Stomach (tissue), 9 donors: ENCODE measurements around the gene RBM7. TPM values are rescaled to one million over a fixed set of nuclear protein-coding genes. Genes with fewer than 3 reads are reported as not detected.

Source experiments
- DNase-seq, 2 donors: peaks; one replicate each; pipeline versions ENCODE4 v3.0.0 to v3.0.0-alpha.2; 2013 to 2019
- H3K27ac ChIP-seq, 5 donors: fragments of 200-600 bp in 4 of 5; sonication (generic) in 4 of 5; one replicate each; pipeline ENCODE4 v1.5.1; 2013 to 2019; ENCODE audit warnings: mild to moderate bottlenecking in 1 of 5, moderate library complexity in 1 of 5
- H3K27me3 ChIP-seq, 3 donors: fragments of 200-600 bp; sonication (generic); one replicate each; pipeline ENCODE4 v1.5.1; 2017 to 2019; ENCODE audit warnings: mixed run types in 1 of 3
- H3K36me3 ChIP-seq, 4 donors: fragments of 200-600 bp; sonication (generic); 1 replicate in 3 of 4; 2 replicates in 1 of 4; pipeline ENCODE4 v1.5.1; 2016 to 2019
- H3K4me1 ChIP-seq, 4 donors: fragments of 200-600 bp; sonication (generic); one replicate each; pipeline ENCODE4 v1.5.1; 2016 to 2019
- H3K4me3 ChIP-seq, 4 donors: fragments of 200-600 bp; sonication (generic) in 3 of 4; one replicate each; pipeline ENCODE4 v1.5.1; 2016 to 2019; ENCODE audit warnings: mild to moderate bottlenecking in 1 of 4
- H3K9me3 ChIP-seq, 4 donors: fragments of 200-600 bp; sonication (generic); one replicate each; pipeline ENCODE4 v1.5.1; 2016 to 2019
- EP300 ChIP-seq: sonication (generic); formaldehyde crosslinking; IDR thresholded peaks from one replicate; pipeline ENCODE4 v1.6.1; 2017; ENCODE audit warnings: antibody characterized with exemption
- POLR2A ChIP-seq, 4 donors: fragments of 450-650 bp; IDR thresholded peaks; one replicate each; pipeline ENCODE4 v1.6.1; 2016; ENCODE audit warnings: antibody characterized with exemption in 4 of 4, control low read depth in 2 of 4, mild to moderate bottlenecking in 1 of 4, moderate library complexity in 1 of 4
- POLR2AphosphoS5 ChIP-seq, 3 donors: sonication (generic); formaldehyde crosslinking; IDR thresholded peaks; one replicate each; pipeline ENCODE4 v1.6.1; 2016; ENCODE audit warnings: antibody characterized with exemption in 3 of 3
- WGBS, 5 donors: extraction: QIAGEN DNeasy Blood & Tissue Kit in 3 of 5; methylation state at CpG; one replicate each; pipeline versions ENCODE4 v1.1.5 to v1.1.7; 2013 to 2018; 5-methylcytosine and 5-hydroxymethylcytosine counted together
- intact Hi-C: fragments of 100-400 bp; cut with DNase I; formaldehyde crosslinking; loops from one replicate; pipeline ENCODE4 v1.15.1; 2023; ENCODE audit warnings: low total_unique reads
- polyA plus RNA-seq, 3 donors: library from polyadenylated mRNA; stranded (reverse); fragments of 200-250 nt; gene quantifications; one replicate each; pipeline ENCODE4 v1.2.3, GENCODE V29; 2013
- total RNA-seq, 5 donors: library from RNA; depleted of rRNA; stranded (reverse); fragments of >200 nt; gene quantifications; one replicate each; pipeline versions ENCODE4 v1.1.0 to v1.2.3, GENCODE V29; 2014 to 2016
- TF ChIP-seq, protein P1 (sequence below), 7 experiments: fragments of 450-650 bp in 4 of 7; fragments of 200-600 bp in 3 of 7; sonication (generic) in 3 of 7; IDR thresholded peaks; one replicate each; pipeline ENCODE4 v1.5.1; 2016 to 2019; ENCODE audit warnings: antibody characterized with exemption in 7 of 7, control low read depth in 2 of 7, mild to moderate bottlenecking in 1 of 7
- donor health status: healthy with polysubstance abuse.
- donor health status: Bipolar disorder and iron deficiency.
- donor health status: healthy.

Gene RBM7
- total and polyA plus RNA-seq, 8 donors = 4.8 to 41.5 (median 17.4) TPM

DNA sequence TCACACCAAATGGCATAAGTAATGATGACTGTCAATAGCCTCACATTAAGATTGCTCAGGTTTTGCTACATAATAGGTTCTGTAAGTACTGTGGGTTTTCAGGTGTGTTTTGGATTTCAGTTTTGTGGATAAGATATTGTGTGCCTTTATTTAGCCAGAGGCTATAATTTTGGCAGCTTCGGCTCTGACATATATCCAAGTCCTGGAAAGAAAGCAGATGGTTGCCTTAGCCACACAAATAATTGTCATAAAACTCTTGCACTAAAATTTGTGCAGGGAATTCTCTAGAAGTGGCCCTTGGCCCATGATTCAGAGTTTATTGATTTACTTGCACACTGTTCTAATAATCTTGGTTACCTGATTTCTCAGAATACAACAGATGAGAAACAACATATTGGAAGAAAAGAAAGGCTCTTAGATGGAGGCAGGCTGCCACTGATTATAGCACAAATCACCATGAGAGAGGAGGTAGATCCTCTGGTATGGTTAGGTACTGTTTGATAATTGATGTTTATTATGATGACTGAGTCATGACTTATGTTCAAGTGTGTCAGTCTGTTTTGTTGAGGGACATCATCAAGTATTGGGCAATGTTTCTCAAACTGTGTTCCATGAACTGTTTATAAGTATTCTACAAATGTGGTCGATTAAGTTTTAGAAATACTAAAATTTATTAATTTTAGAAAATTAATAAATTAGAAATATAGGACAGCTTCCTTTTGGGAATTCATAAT, 48.5 kb downstream of the RBM7 start:
- peaks cover 10 to 81% (median 71%) of the 10 kb centered on the region in 4 donors for H3K36me3 ChIP-seq
- no peak for DNase-seq
- no peaks in the 10 kb centered on the region for H3K27me3 ChIP-seq
- no peak overlapping the region for H3K4me3 ChIP-seq
- peaks cover 0 to 21% (median 2%) of the 10 kb centered on the region in 4 donors for H3K4me1 ChIP-seq
- no peak overlapping the region for H3K27ac ChIP-seq
- TF ChIP-seq POLR2A (IDR thresholded peaks at IDR 0.05) (no peak), EP300 (no peak), POLR2AphosphoS5 (IDR thresholded peaks at IDR 0.05) (no peak)
- TF ChIP-seq, protein P1, sequence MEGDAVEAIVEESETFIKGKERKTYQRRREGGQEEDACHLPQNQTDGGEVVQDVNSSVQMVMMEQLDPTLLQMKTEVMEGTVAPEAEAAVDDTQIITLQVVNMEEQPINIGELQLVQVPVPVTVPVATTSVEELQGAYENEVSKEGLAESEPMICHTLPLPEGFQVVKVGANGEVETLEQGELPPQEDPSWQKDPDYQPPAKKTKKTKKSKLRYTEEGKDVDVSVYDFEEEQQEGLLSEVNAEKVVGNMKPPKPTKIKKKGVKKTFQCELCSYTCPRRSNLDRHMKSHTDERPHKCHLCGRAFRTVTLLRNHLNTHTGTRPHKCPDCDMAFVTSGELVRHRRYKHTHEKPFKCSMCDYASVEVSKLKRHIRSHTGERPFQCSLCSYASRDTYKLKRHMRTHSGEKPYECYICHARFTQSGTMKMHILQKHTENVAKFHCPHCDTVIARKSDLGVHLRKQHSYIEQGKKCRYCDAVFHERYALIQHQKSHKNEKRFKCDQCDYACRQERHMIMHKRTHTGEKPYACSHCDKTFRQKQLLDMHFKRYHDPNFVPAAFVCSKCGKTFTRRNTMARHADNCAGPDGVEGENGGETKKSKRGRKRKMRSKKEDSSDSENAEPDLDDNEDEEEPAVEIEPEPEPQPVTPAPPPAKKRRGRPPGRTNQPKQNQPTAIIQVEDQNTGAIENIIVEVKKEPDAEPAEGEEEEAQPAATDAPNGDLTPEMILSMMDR (IDR thresholded peaks at IDR 0.05) = no peak
- intact Hi-C loops = no loop called here
- no peaks in the 10 kb centered on the region for H3K9me3 ChIP-seq
- WGBS, 5 donors = 86 to 98% (median 89%) methylated on average over 2 of the region's 2 CpGs

DNA sequence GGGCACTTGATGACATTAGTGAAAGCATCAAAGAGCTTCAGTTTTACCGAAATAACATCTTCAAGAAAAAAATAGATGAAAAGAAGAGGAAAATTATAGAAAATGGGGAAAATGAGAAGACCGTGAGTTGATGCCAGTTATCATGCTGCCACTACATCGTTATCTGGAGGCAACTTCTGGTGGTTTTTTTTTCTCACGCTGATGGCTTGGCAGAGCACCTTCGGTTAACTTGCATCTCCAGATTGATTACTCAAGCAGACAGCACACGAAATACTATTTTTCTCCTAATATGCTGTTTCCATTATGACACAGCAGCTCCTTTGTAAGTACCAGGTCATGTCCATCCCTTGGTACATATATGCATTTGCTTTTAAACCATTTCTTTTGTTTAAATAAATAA, 49.4 kb downstream of the RBM7 start:
- WGBS, 5 donors = 82 to 90% (median 89%) methylated on average over 6 of the region's 6 CpGs
- DNase-seq = no peak
- H3K4me1 ChIP-seq = peaks cover 0 to 21% (median 2%) of the 10 kb centered on the region in 4 donors
- no peak overlapping the region for H3K27ac ChIP-seq
- H3K9me3 ChIP-seq = no peaks in the 10 kb centered on the region
- intact Hi-C loops = no loop called here
- peaks cover 10 to 77% (median 61%) of the 10 kb centered on the region in 4 donors for H3K36me3 ChIP-seq
- TF ChIP-seq POLR2A (IDR thresholded peaks at IDR 0.05) = no peak
- no peak for TF ChIP-seq EP300
- TF ChIP-seq, protein P1 (IDR thresholded peaks at IDR 0.05) = no peak
- no peaks in the 10 kb centered on the region for H3K27me3 ChIP-seq
- no peak overlapping the region for H3K4me3 ChIP-seq

DNA sequence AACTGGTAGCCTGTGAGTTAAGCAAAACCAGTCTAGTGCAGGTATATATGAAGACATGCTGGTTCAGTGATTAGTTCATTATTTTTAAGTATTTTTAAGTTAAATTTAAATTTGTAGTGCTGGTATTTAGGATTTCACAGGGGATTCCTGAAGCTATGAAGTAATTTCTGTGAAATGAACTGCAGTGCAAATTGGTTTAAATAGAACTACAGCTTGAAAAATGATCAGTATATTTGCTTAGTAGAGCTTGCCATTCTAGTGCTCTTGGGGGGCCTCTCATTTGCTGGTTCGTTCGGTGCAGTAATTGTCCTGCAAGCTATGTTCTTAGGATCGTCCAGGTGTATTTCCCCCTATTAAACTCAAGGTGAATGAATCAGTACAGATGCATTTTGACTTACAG, 51.9 kb downstream of the RBM7 start:
- TF ChIP-seq POLR2A (IDR thresholded peaks at IDR 0.05) (no peak), POLR2AphosphoS5 (IDR thresholded peaks at IDR 0.05) (no peak), EP300 (no peak)
- TF ChIP-seq, protein P1 (IDR thresholded peaks at IDR 0.05) = no peak
- no peak for DNase-seq
- intact Hi-C loops = no loop called here
- Histone ChIP-seq H3K9me3 (no peaks in the 10 kb centered on the region), H3K27ac (no peak overlapping the region), H3K36me3 (peaks cover 10 to 68% (median 53%) of the 10 kb centered on the region in 4 donors), H3K27me3 (no peaks in the 10 kb centered on the region), H3K4me3 (no peak overlapping the region), H3K4me1 (peaks cover 0 to 21% (median 2%) of the 10 kb centered on the region in 4 donors)
- 86 to 98% (median 93%) methylated on average over 3 of the region's 3 CpGs for WGBS, 5 donors

Other genes starting within 250 kb of the RBM7 start
- gene NNMT, start 104.3 kb upstream of the RBM7 start, total RNA-seq = 100 to 1,000 TPM in 3 of 5 donors, 10 to 100 TPM in 2; 35.1 to 442 (median 250) TPM
- 100 to 1,000 TPM; 197 to 451 (median 373) TPM for gene NNMT, start 104.3 kb upstream of the RBM7 start, polyA plus RNA-seq
- 10 to 100 TPM in 1 of 5 donors, 1 to 10 TPM in 3, under 1 TPM in 1; 0.58 to 10.1 (median 4.9) TPM for gene C11orf71, start 155 bp upstream of the RBM7 start, total RNA-seq
- 1 to 10 TPM; 8.4 to 8.7 (median 8.6) TPM for gene C11orf71, start 155 bp upstream of the RBM7 start, polyA plus RNA-seq
- 100 to 1,000 TPM; 104 to 245 (median 143) TPM for gene REXO2, start 38.8 kb downstream of the RBM7 start, total RNA-seq
- 100 to 1,000 TPM in 1 of 3 donors, 10 to 100 TPM in 2; 67.8 to 110 (median 91.8) TPM for gene REXO2, start 38.8 kb downstream of the RBM7 start, polyA plus RNA-seq
- 100 to 1,000 TPM in 1 of 5 donors, not detected in 4; 176 TPM for gene NXPE1, start 159.2 kb downstream of the RBM7 start, total RNA-seq
- gene NXPE1, start 159.2 kb downstream of the RBM7 start, polyA plus RNA-seq = not detected
- 10 to 100 TPM in 1 of 5 donors, not detected in 4; 24.3 TPM for gene NXPE4, start 195.1 kb downstream of the RBM7 start, total RNA-seq
- not detected for gene NXPE4, start 195.1 kb downstream of the RBM7 start, polyA plus RNA-seq